Fibroblast of skin of left quadriceps (primary cell): ENCODE results near the gene HMBS.
"Not testable (repeated sequence)": the region's sequence is repeated elsewhere in the genome, so short reads cannot be mapped to it uniquely, and the experiment has no call there.

ENCODE experiments used
- DNase-seq, 2 experiments: peaks; one replicate each; pipeline ENCODE4 v3.0.0-alpha.2; 2013; ENCODE audit warnings: low read depth in 2 of 2

Gene HMBS

DNA sequence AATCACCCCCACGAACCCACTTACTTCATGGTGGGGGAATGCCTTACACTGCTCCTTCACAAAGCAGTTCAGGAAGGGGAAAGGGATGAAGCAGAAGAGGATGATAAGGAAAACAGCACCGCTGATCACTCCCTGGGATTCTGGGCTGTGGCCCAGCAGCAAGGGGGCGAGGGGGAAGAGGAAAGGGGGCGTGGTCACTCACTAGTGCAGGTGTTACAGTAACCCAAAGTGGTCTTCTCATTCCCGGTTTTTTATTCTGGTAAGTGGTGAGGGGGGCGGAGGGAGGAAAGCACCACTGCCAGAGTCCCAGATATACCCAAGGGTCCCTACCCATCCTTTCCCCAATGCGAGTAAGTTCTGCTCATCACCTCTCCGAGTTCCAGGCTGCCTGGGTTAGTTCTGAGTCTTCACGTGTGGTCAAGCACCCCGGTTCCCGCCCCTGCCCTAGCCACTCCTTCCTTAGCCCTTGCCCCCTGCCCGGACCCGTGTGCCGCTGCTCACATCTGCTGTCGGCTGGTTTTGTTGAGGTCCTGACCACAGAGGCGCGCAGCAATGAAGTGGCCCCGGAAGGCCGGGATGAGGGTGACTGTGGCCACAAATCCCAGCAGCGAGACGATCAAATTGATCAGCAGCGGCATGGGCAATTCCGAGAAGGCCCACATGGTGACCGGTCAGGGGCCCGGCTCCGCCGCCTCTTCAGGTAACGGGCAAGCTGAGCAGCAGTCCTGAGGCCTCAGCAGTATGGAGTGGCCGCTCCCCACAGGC, 16.5 kb downstream of the HMBS start:
- no peak for DNase-seq

DNA sequence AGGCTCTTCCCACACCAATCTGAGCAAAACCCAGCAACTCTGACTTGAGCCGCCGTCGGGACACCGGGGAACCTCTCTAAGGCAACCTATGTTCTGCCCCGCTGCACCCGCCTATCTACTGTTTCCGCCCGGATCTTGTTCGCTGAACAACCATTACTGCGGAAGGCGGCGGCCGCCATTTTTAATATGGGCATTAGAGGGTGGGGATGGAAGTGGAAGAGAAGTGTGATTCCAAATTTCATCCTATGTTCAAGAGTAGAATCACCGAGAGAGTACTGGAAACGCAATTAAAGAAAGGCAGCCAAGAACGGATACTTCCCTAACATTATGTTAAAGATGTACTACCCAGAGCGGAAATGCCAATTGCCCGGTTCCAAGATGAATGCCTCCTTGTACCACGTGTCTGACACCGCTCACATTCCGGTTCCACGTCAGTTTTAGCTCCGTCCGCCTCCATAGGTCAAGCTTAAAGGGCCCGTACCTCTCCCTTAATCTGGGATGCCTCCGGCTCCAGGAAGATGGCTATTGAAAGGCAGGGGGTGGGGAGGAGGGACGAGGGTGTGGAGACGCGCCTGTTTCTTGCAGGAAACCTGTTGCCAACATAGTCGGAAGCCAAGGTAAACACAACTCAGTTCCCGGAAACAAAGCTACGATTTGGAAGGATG, 17.2 kb downstream of the HMBS start, which contains the start of gene DPAGT1:
Gene DPAGT1 (minus strand): TSS at position 95 of the 665 bp plus-strand sequence. CDS start 198 bp downstream, outside the sequence.
- DNase-seq, result peak; percentile 94 to 96

DNA sequence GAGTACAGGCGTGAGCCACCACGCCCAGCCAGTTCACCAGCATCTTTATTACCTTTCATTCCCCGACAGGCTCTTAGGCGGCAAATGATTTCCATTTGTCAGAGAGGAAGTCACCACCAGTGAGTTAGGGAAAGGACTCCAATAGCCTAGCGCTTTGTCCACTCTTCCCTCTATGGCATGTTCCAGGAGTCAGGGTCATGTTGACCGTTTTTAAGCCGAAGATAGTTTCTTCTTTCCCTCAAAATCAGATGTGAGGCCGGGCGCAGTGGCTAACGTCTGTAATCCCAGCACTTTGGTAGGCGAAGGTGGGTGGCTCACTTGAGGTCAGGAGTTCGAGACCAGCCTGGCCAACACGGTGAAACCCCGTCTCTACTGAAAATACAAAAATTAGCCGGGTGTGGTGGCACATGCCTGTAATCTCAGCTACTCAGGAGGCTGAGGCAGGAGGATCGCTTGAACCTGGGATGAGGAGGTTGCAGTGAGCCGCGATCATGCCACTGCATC, 18.5 kb downstream of the HMBS start:
- not testable (repeated sequence) for DNase-seq

GRCh38 chr11:119103793-119104192, 19.1 kb downstream of the HMBS start:
- DNase-seq, result no peak

DNA sequence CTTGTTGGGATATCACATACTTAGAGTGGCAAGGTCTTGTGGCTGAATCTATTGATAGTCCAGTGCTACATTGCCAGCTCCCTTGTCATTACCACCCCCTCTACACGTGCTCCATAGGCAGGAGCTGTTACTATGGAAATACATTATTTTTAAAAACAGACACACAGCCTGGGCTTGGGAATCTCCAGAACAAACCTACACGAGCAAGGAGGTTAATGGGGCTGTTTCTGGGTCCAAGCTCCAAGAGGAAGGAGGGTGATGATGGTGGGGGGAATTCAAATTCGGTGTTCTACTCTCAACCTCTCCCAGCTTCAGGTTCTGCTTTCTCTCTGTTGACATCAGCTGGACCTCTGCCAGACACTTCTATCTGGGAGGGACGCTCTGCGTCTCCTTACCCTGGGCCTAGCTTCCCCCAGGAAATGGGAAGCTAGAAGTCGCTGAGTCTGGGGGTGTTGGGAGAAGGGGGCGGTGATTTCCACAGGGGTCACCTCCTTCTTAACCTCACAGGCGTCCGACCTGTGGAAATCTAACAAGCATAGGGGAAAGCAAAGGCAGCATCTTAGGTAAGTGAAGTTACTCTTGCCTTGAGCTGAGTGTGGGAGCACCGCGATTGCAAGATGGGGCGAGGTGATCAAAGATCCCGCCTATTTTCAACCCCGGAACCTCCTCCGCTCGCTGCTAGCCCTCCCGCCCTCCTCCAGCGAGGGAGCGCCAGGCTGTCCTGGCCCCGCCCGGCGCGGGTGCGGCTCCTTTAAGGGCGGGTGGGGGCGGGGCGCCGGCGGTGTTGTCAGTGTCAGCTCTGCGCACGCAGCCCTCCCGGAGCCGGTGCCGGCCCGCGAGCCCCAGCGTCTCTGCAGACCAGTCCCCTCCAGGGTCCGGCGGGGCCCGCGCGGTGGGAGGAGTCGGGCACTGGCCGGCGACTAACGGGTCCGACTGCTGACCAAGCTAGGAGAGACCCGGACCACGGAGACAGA, 22.2 kb downstream of the HMBS start, which contains the start of gene C2CD2L:
Gene C2CD2L (plus strand): TSS at position 781 of the 974 bp plus-strand sequence. CDS start 398 bp downstream, outside the sequence.
- peak; percentile 75 to 79 for DNase-seq

GRCh38 chr11:119107538-119108145, 23.0 kb downstream of the HMBS start:
- no peak for DNase-seq

DNA sequence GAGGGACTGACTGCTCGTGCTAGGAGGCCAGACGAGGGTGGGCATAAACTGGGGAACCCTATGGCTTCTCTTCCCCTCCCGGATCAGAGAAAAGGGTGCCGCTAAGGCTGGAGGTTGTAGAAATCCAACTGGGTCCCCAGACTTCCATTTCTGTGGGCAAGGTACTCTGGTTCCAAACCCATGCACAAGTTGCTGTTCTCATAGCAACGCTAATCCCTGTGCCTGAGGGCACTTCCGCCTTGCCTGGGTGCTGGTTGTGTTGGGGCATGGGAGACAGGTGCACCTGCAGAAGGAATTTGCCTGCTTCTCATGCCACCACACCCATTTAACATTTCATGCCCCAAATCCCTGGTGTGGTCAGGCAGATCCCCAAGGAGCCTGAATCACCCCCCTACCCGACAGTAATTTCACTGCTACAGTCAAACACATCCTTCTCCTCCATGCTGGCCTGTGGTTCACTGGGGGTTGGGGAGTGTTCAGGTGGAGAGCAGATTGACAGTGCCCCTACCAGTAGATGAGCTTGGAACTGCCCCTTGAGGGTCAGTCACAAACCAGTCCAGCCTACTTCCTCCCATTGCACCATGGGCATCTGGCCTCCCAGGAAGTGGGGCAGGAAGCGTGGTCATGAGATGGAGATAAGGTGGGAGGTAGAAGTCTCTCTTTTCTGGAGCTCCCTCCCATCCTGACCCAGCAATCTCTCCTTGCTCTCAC, 23.6 kb downstream of the HMBS start:
- DNase-seq, result no peak

GRCh38 chr11:119108857-119109221, 24.2 kb downstream of the HMBS start:
- DNase-seq, result no peak

DNA sequence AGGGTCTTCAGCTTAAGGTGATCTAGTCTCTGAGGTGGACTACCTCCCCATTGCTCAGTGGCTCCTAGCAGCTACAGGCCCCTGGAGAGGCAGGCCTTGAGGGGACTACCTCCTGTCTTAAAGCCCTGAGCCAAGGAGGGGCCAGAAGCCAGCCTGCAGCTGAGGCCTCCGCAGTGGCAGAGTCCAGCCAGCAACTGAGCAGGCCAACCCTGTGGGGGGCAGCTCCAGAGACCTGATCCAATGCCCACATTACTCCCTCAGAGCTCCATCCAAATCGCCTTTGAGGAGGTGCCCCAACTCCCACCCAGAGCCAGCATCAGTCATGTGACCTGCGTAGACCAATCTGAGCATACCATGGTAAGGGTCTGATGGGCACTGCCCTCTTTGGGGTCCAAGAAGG, 25.2 kb downstream of the HMBS start:
- no peak for DNase-seq

DNA sequence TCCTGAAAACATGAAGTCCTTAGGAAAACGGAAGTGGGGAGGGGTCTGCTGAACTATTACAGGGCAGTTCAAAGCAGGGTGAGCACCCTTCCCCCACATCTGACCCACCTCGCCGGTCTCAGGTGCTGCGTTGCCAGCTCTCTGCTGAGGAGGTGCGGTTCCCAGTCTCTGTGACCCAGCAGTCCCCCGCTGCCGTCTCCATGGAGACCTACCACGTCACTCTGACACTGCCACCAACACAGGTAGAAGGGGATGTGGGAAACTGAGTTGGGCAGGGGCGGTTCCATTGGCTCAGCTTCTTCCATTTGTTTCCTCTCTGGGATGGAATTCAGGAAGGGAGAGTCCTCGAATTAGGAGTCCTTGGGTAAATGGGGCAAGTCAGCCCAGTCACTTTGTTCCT, 25.8 kb downstream of the HMBS start:
- DNase-seq, result no peak

GRCh38 chr11:119111361-119111925, 26.8 kb downstream of the HMBS start:
- no peak for DNase-seq

DNA sequence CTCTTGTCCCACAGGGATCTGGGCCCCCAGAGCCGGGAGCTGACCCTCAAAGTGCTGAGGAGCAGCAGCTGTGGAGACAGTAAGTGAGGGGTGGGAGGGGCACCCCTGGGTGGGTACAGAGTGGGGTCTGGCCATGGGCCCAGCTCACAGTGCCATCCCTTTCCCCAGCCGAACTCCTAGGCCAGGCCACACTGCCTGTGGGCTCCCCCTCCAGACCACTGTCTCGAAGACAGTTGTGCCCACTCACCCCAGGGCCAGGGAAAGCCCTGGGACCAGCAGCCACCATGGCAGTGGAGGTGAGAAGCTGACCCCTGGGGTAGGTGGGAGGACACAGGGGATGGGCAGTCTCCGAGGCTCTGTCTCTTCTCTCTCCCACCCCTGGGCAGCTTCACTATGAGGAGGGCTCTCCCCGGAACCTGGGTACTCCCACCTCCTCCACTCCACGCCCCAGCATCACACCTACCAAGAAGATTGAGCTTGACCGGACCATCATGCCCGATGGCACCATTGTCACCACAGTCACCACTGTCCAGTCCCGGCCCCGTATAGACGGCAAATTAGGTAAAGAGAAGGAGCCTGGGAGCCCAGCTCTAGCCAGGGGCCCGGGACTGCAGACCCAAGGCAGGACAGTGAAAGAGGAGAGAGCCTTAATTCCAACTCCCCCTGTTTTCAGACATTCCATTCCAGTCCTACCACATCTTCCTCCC, 27.8 kb downstream of the HMBS start:
- no peak for DNase-seq

DNA sequence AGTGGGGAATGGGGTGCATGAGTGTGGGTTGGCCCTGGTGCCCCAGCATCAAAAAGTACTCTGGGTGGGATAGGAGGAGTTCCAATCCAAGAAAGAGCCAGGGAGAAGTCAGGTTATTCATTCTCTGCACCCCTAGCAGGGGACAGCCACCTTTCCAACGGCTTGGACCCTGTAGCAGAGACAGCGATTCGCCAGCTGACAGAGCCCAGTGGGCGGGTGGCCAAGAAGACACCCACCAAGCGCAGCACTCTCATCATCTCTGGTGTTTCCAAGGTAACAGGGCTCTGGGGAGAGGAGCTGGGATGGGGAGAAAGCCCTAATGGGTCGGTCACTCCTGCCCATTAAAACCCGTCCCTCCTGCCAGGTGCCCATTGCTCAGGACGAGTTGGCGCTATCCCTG, 29.0 kb downstream of the HMBS start:
- DNase-seq, result no peak

DNA sequence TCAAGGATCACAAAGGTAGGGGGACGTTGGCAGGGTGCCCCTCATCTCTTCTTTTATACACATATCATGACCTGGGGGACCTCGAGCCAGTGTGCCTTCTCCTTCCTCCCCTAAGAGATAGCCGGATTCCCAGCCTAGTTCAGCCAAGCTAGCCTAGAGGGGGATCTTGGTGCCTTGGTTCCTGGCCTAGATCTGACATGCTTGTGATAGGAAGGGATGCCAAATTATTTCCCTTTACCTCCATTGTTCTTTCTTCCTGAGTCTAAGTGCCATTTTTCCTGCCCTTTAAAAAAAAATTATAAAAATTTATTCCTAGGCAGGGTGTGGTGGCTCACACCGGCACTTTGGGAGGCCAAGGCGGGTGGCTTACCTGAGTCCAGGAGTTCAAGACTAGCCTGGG, 29.7 kb downstream of the HMBS start:
- DNase-seq, result no peak

DNA sequence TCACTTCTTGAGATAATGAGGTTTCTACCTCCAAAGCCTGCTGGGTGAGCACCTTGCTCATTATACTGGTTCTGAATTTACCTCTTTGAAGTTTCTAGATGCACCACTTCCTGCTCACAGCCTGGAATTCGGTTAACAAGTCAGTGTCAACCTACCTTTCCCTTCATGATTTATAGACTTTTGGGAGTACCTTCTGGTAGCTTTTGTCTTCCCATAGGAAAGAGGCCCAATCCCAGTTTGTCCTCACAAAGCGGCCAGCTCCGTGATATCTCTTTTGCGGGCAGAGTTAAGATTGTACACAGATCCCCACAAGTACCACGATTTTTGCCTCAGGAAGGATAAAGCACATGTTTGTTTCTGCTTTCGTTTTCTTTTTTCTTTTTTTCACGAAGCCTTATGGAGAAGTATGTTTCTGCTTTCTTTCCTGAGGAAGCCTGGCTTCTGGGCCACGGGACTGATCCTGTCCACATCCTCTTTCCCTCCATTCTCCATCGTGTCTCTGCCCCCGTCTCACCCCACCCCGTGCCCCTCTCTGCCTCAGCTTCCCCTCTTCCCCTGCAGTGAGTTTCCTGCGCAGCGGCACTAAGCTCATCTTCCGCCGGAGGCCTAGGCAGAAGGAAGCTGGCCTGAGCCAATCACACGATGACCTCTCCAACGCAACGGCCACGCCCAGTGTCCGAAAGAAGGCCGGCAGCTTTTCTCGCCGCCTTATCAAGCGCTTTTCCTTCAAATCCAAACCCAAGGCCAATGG, 31.0 kb downstream of the HMBS start:
- no peak for DNase-seq

GRCh38 chr11:119116235-119116594, 31.5 kb downstream of the HMBS start:
- DNase-seq, result no peak

DNA sequence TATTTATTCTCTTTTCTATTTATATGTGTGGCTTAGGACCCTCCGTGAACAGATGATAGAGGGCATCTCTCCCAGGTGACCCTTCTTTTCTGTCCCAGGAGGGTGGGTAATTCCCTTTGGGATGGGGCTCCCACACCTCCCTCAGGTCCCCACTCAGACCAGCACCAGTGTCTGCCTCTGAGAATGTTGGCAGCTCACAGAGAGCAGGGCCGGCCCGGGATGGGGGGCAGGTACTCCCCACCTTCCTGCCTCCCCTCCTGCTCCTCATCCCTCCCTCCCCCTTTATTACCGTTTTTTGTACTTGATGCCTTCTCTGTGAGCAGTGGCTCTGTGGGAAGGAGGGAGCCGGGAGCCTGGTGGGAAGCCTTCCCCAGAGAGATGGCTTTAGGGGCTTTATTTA, 31.9 kb downstream of the HMBS start:
- DNase-seq, result no peak

GRCh38 chr11:119117004-119117706, 32.5 kb downstream of the HMBS start:
- no peak for DNase-seq
